Upper lobe of left lung (tissue), 4 donors: ENCODE results near the gene ANO6.

Experiments used
- EP300 ChIP-seq, 4 donors: sonication (generic); formaldehyde crosslinking; IDR thresholded peaks; one replicate each; pipeline ENCODE4 v1.5.1; 2017; ENCODE audit warnings: antibody characterized with exemption in 4 of 4, control low read depth in 2 of 4
- POLR2A ChIP-seq, 4 donors: fragments of 450-650 bp; IDR thresholded peaks; one replicate each; pipeline ENCODE4 v1.5.1; 2016 to 2017; ENCODE audit warnings: antibody characterized with exemption in 4 of 4, mild to moderate bottlenecking in 2 of 4
- POLR2AphosphoS5 ChIP-seq, 2 donors: sonication (generic); formaldehyde crosslinking; IDR thresholded peaks; one replicate each; pipeline ENCODE4 v1.5.1; 2017; ENCODE audit warnings: antibody characterized with exemption in 2 of 2
- TF ChIP-seq, protein P1 (sequence below), 6 experiments: fragments of 450-650 bp in 4 of 6; fragments of 200-600 bp in 2 of 6; sonication (generic) in 2 of 6; IDR thresholded peaks; one replicate each; pipeline ENCODE4 v1.5.1; 2016 to 2019; ENCODE audit warnings: antibody characterized with exemption in 6 of 6

DNA sequence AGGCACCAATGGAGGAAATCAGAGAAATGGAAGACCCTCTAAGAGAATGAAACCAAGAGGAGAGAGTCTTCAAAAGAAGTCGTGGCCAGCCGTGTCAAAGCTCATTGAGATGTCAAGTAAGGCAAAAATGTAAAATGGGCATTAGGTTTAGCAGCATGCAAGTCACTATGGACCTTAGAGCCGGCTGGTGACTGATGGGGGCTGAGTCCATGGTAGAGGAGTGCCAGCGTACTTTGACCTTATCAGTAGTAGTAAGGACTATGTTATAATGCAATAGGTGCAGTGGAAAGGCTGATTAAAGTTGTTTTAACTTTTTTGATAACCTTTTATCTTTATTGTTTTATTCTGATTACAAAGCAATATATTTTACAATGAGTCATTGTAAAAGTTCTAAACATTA, 66.5 kb downstream of the ANO6 start:
- TF ChIP-seq, protein P1, sequence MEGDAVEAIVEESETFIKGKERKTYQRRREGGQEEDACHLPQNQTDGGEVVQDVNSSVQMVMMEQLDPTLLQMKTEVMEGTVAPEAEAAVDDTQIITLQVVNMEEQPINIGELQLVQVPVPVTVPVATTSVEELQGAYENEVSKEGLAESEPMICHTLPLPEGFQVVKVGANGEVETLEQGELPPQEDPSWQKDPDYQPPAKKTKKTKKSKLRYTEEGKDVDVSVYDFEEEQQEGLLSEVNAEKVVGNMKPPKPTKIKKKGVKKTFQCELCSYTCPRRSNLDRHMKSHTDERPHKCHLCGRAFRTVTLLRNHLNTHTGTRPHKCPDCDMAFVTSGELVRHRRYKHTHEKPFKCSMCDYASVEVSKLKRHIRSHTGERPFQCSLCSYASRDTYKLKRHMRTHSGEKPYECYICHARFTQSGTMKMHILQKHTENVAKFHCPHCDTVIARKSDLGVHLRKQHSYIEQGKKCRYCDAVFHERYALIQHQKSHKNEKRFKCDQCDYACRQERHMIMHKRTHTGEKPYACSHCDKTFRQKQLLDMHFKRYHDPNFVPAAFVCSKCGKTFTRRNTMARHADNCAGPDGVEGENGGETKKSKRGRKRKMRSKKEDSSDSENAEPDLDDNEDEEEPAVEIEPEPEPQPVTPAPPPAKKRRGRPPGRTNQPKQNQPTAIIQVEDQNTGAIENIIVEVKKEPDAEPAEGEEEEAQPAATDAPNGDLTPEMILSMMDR (IDR thresholded peaks at IDR 0.05) = no peak
- TF ChIP-seq EP300 (IDR thresholded peaks at IDR 0.05) = no peak
- no peak for TF ChIP-seq POLR2AphosphoS5 (IDR thresholded peaks at IDR 0.05)
- TF ChIP-seq POLR2A (IDR thresholded peaks at IDR 0.05) = no peak
